Urothelium cell line (cell line): ENCODE data around the gene RGS11.
"Not testable (repeated sequence)": the region's sequence is repeated elsewhere in the genome, so short reads cannot be mapped to it uniquely, and the experiment has no call there.

Source experiments
- DNase-seq: peaks from one replicate; pipeline ENCODE4 v3.0.0; 2011; ENCODE audit warnings: low spot score, mixed read lengths
- FAIRE-seq: peaks from 2 replicates; lab custom pipeline; 2011; peaks lifted over from hg19 to GRCh38; lab: Jason Lieb, UNC

Gene RGS11

GRCh38 chr16:264440-264951, 11.2 kb downstream of the RGS11 start:
- FAIRE-seq = no peak
- DNase-seq = no peak

DNA sequence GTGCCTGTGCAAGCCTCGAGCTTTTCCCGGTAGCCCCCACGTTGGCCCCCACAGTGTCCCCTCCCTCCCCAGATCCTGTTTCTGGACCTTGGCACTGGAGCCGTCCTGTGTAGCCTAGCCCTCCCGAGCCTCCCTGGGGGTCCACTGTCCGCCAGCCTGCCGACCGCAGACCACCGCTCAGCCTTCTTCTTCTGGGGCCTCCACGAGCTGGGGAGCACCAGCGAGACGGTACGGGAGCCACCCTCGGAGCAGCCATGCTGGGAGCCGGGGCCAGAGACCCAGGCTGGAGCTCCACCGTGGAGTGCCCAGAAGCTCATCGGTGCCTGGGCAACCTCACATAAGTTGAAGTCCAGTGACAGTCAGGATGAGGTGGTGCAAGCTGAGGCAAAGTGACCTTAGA, 11.8 kb downstream of the RGS11 start:
- FAIRE-seq = no peak
- DNase-seq = no peak

DNA sequence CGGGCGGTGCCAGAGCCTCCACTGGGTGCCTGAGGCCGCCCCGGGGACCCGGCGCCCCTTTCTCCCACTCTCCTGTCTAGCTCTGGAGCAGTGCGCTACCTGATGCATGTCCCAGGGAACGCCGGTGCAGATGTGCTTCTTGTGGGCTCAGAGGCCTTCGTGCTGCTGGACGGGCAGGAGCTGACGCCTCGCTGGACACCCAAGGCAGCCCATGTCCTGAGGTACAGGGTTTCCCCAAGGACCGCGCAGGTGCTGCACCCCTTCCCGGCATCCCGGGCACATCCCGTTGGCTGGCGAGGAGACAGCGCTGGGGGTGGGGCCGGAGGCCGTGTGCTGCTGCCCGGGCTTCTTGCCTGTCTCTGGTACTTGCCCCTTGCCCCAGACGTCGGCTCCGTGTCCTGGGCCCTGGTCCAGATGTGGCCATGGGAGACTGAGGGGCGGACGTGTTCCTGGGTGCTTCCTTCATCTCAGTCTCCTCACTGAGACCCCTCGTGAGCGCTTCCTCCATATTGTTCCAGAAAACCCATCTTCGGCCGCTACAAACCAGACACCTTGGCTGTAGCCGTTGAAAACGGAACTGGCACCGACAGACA, 12.5 kb downstream of the RGS11 start:
- no peak for FAIRE-seq
- DNase-seq = no peak

- no peak for FAIRE-seq
- DNase-seq = no peak
Observed at GRCh38 chr16:262121-262745, 13.5 kb downstream of the RGS11 start.

GRCh38 chr16:261031-261691, 14.6 kb downstream of the RGS11 start:
- FAIRE-seq = no peak
- no peak for DNase-seq

DNA sequence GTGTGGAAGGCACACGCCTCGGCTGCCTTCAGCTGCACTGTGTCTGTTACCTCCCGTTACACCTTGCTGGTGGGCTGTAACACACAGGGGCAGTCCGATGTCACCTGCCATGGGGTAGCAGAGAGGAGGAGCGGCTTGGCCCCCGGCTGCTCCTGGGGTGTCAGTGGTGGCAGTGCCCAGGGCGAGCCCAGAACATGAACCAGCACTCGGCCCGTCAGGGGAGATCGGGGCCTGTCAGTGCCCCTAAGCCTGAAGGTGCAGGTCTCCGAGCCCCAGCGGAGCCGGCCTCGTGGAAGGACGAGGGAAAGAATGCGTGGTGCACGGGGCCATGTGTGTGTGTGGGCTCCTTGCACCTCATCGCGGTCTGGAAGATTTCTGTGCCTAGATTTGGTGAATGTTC, 15.4 kb downstream of the RGS11 start:
- DNase-seq = no peak
- no peak for FAIRE-seq

DNA sequence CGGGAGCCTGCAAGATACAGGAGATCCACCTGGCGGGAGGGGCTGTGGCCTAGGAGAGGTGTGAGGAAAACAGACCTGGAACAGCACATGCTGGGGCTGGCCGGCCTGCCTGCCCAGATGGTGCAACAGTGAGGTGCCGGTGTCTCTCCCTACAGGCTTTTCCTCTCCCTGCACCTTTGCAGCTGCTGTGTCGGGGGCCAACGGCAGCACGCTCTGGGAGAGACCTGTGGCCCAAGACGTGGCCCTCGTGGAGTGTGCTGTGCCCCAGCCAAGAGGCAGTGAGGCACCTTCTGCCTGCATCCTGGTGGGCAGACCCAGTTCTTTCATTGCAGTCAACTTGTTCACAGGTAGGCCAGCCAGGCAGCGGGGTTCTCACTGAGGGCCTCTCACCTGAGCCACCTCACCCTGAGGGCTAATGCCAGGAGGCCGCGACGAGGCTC, 15.9 kb downstream of the RGS11 start:
- FAIRE-seq (no peak), DNase-seq (no peak)

GRCh38 chr16:259226-259625, 16.5 kb downstream of the RGS11 start:
- no peak for DNase-seq
- no peak for FAIRE-seq

DNA sequence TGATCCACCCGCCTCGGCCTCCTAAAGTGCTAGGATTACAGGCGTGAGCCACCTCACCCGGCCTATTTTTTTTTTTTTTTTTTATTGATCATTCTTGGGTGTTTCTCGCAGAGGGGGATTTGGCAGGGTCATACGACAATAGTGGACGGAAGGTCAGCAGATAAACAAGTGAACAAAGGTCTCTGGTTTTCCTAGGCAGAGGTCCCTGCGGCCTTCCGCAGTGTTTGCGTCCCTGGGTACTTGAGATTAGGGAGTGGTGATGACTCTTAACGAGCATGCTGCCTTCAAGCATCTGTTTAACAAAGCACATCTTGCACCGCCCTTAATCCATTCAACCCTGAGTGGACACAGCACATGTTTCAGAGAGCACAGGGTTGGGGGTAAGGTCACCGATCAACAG, 17.7 kb downstream of the RGS11 start:
- DNase-seq, FAIRE-seq: not testable (repeated sequence)

GRCh38 chr16:255183-255582, 20.6 kb downstream of the RGS11 start:
- DNase-seq (no peak), FAIRE-seq (no peak)

DNA sequence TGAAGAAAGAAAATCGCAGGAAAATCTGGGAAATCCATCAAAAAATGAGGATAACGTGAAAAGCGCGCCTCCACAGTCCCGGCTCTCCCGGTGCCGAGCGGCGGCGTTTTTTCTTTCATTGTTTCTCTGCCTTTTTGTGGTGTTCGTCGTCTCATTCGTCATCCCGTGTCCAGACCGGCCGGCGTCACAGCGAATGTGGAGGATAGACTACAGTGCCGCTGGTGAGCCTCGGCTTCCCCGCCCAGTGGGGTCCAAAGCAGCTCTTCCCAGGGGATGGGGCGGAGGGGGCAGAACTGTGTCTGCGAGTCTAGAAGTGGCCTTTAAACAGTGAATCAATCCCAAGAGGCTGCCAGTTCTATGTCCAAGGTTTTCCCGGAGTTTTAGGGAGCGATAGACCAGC, 21.3 kb downstream of the RGS11 start:
- FAIRE-seq (no peak), DNase-seq (no peak)

- FAIRE-seq (no peak), DNase-seq (no peak)
Observed at GRCh38 chr16:253833-254232, 21.9 kb downstream of the RGS11 start.

DNA sequence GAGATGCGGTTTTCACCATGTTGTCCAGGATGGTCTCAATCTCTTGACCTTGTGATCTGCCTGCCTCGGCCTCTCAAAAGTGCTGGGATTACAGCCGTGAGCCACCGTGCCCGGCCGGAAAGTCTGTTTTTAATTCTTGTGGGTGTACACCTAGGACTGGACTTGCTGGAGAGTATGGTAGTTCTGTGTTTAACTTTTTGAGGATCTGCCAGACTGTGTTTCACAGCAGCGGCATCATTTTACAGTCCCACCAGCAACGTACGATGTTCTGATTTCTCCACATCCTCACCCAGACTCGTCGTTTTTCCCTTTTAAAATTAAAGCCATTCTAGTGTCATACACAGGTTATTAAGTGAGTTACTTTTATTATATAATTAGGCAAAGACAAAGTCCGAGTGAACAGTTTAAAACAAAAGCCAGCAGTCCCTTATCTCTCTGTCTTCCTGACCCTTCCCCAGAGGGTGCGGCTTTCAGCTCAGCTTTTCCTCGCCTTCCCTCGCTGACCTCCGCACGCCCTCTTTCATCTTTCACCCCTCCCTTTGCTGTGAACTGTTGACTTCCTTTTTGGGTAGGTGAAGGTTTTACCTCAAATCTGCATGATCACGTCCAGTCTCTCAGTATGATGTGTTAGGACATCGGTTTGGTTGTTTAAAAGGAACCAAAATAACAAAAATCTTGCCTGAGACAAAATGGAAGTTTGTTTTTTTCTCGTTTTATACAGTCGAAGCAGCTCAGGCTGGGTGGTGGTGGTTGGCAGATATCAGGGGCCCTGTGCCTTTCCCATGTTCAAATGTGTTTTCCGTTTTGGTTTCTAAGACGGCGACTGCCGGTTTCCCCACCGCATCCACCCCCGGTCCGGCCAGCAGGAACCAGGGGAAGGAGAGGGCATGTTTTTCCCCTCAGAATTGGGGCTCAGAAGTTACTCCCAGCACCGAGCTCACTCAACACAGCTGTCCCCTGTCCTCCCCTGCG, 23.1 kb downstream of the RGS11 start:
- no peak for DNase-seq
- FAIRE-seq = no peak

DNA sequence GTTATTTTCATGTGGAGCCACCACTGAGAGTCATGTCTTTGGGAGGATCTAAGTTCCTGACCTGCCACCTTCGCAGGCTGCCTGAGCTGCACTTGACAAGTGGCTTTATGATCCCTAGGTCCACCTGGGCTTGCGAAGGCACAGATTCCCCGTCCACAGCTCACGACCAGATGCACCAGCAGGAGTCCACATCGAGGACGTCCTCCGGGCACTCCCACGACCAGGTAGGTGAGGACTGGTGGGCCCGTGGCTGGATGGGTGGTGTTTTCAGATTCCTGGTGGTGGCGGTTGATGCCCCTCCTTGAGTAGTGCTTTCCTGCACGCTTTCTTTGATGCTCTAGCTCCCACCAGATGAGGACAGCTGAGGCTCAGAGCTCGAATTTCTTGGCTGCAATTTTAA, 26.3 kb downstream of the RGS11 start:
- FAIRE-seq (no peak), DNase-seq (no peak)

GRCh38 chr16:247027-247426, 28.7 kb downstream of the RGS11 start:
- FAIRE-seq (no peak), DNase-seq (no peak)

GRCh38 chr16:245105-245504, 30.6 kb downstream of the RGS11 start:
- no peak for FAIRE-seq
- no peak for DNase-seq

GRCh38 chr16:243348-243747, 32.4 kb downstream of the RGS11 start:
- FAIRE-seq (no peak), DNase-seq (no peak)

DNA sequence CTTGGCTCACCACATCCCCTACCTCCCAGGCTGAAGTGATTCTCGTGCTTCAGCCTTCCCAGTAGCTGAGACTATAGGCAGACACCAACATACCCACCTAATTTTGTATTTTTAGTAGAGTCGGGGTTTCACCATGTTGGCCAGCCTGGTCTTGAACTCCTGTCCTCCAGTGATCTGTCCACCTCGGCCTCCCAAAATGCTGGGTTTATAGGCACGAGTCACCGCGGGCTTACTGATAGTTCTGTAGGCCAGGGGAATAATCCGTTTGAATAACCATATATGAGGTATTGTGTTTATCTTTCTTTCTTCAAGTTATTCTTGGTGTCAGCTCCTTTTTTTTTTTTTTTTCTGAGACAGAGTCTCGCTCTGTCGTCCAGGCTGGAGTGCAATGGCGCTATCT, 33.5 kb downstream of the RGS11 start:
- FAIRE-seq = no peak
- DNase-seq = no peak

GRCh38 chr16:240559-240958, 35.2 kb downstream of the RGS11 start:
- DNase-seq (no peak), FAIRE-seq (no peak)

GRCh38 chr16:239948-240277, 35.8 kb downstream of the RGS11 start:
- FAIRE-seq (no peak), DNase-seq (no peak)
